ENCODE data around the gene DSCAM. TPM values are rescaled to one million over a fixed set of nuclear protein-coding genes. Genes with fewer than 3 reads are reported as not detected.

Gene DSCAM
- total RNA-seq, 1 experiment from 2014 or later = not detected

DNA sequence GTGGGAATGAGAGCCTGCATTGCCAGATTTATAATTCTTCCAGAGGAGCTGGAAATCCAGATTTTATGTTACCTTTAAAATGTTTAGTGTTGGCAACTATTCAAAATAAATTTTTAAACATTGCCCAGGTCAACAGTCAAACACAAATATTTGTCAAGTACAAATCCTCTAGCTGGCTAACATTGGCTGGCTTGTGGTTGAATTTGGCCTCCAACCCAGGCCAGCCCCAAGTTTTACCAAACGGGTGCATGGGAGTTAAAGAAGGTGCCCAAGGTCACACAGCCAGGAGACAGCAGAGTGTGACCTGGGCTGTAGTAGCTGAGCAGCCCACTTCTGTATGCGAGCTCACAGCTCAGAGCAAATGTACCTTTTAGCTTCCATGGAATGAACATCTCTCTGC is 240.6 kb downstream of the DSCAM start:
- H3K36me3 ChIP-seq (ENCODE audit: control insufficient read depth in 1 of 2, insufficient read depth in 2 of 2, low read length in 2 of 2) = no peaks in the 10 kb centered on the region
- no peak overlapping the region for H3K27ac ChIP-seq (ENCODE audit: low read depth, low read length)
- H3K4me1 ChIP-seq (ENCODE audit: control insufficient read depth in 1 of 2, insufficient read depth in 2 of 2, low read length in 2 of 2) = no peaks in the 10 kb centered on the region
- intact Hi-C loops (cut with micrococcal nuclease) = no loop called here
- H4K20me1 ChIP-seq (ENCODE audit: insufficient read depth) = no peaks in the 10 kb centered on the region
- ChIA-PET RAD21 (ENCODE audit: low non-redundant PET in 1 of 2, low total read pairs in 2 of 2, uncharacterized antibody in 2 of 2, unreplicated experiment in 2 of 2) (no interaction called here), POLR2A (no interaction called here), CTCF (no interaction called here)
- no TSS peak for BruUV-seq (replicated peaks)
- no peak overlapping the region for H3K9ac ChIP-seq (ENCODE audit: low read length)
- H3K4me3 ChIP-seq (replicated peaks in 1 of 2; ENCODE audit: low read depth in 1 of 2, low read length in 2 of 2) = no peak overlapping the region
- no peaks in the 10 kb centered on the region for H3K27me3 ChIP-seq (ENCODE audit: insufficient read depth, low read length)
- TF ChIP-seq ZFX (IDR thresholded peaks at IDR 0.05) (no peak), POLR2A (IDR thresholded peaks at IDR 0.05; ENCODE audit: borderline replicate concordance, extremely low read depth, insufficient read depth, insufficient read length) (no peak), POLR2AphosphoS5 (IDR thresholded peaks at IDR 0.05; ENCODE audit: low read depth, low read length) (no peak), YY1 (IDR thresholded peaks at IDR 0.05; ENCODE audit: extremely low read depth, insufficient replicate concordance, low read depth, low read length) (no peak), SRF (IDR thresholded peaks at IDR 0.05; ENCODE audit: low read depth) (no peak), CBX3 (IDR thresholded peaks at IDR 0.05; ENCODE audit: low read depth) (no peak), EZH2 (IDR thresholded peaks at IDR 0.05) (no peak), EZH2phosphoT487 (IDR thresholded peaks at IDR 0.05; ENCODE audit: borderline replicate concordance) (no peak), CEBPB (IDR thresholded peaks at IDR 0.05; ENCODE audit: low read depth) (no peak), FOSL1 (IDR thresholded peaks at IDR 0.05; ENCODE audit: low read depth) (no peak), ELF1 (IDR thresholded peaks at IDR 0.05; ENCODE audit: borderline replicate concordance, low read depth) (no peak)
- TF ChIP-seq, protein P1, sequence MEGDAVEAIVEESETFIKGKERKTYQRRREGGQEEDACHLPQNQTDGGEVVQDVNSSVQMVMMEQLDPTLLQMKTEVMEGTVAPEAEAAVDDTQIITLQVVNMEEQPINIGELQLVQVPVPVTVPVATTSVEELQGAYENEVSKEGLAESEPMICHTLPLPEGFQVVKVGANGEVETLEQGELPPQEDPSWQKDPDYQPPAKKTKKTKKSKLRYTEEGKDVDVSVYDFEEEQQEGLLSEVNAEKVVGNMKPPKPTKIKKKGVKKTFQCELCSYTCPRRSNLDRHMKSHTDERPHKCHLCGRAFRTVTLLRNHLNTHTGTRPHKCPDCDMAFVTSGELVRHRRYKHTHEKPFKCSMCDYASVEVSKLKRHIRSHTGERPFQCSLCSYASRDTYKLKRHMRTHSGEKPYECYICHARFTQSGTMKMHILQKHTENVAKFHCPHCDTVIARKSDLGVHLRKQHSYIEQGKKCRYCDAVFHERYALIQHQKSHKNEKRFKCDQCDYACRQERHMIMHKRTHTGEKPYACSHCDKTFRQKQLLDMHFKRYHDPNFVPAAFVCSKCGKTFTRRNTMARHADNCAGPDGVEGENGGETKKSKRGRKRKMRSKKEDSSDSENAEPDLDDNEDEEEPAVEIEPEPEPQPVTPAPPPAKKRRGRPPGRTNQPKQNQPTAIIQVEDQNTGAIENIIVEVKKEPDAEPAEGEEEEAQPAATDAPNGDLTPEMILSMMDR (IDR thresholded peaks at IDR 0.05 in 2 of 3, conservative IDR thresholded peaks at IDR 0.05 in 1 of 3; ENCODE audit: borderline replicate concordance in 1 of 3, insufficient read depth in 1 of 3, low read depth in 2 of 3, low read length in 2 of 3) = no peak
- TF ChIP-seq, protein P2, sequence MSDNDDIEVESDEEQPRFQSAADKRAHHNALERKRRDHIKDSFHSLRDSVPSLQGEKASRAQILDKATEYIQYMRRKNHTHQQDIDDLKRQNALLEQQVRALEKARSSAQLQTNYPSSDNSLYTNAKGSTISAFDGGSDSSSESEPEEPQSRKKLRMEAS (IDR thresholded peaks at IDR 0.05) = no peak
- no peaks in the 10 kb centered on the region for H3K9me2 ChIP-seq (ENCODE audit: insufficient read depth)
- H2AFZ ChIP-seq (ENCODE audit: low read depth, low read length, poor library complexity, severe bottlenecking) = no peak overlapping the region
- H3K9me3 ChIP-seq (ENCODE audit: control insufficient read depth in 1 of 2, insufficient read depth in 1 of 2, low read depth in 1 of 2, low read length in 2 of 2) = peaks cover 4 to 31% of the 10 kb centered on the region in 2 experiments; a peak in 2 of 4 replicates
- DNase-seq (ENCODE audit: low read depth, low spot score) (no peak), ATAC-seq (no peak)
- no peaks in the 10 kb centered on the region for H3K79me2 ChIP-seq (ENCODE audit: insufficient read depth, low read length)
- H3K4me2 ChIP-seq (ENCODE audit: low read length) = no peak overlapping the region

Measured in HCT116 (cell line).